CD4-positive, alpha-beta T cell treated with Interleukin-17A for 1 hour (primary cell): ENCODE measurements around the gene TREM2.
A peak's percentile ranks its signal among the peaks of the same experiment; 100 is the strongest.

ENCODE experiments used
- DNase-seq: peaks from one replicate; pipeline ENCODE4 v3.0.0-alpha.2; 2020

The TREM2 gene

DNA sequence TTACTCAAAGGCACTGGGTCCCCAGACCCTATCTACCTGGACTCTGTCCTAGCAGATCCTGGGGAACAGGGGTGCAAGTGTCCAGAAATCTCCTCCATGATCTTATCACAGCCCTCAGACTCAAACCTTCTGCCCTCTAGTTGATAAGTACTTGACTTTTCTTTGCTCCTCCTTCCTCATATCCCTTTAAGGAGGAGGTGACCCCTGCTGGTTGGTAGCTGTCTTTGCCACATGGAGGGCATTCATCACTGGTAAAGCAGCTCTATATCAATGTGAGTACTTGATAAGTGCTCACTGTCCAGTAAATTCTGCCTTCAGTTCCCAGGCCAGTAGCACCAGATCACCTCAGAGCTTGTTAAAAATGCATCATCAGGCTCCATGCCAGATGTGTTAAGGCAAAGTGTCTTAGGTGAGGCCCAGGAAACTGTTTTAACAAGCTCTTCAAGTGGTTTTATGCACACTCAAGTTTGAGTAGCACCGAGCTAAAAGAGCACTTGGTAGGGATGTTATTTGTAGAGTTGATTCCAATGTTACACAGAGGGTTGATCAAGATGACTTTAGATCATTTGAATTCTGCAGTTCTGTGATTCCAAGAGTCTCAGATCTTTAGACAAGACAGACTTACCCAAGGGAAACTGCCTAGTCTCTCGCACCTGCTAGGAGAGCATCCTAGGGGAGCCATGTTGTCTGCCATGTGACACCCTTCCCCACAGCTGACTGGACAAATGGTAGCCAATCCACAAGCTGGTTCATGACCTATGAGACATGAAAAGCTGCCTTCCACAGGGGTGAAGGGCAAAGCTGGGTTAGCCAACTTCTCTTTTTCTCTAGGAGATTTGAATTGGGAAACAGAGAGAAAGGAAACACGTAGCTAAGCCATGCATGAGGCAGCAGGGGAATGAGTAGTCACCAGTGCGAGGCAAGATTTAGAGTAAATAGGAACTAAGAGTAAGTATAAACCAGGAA, 19.4 kb upstream of the TREM2 start:
- DNase-seq, result peak; percentile 72

DNA sequence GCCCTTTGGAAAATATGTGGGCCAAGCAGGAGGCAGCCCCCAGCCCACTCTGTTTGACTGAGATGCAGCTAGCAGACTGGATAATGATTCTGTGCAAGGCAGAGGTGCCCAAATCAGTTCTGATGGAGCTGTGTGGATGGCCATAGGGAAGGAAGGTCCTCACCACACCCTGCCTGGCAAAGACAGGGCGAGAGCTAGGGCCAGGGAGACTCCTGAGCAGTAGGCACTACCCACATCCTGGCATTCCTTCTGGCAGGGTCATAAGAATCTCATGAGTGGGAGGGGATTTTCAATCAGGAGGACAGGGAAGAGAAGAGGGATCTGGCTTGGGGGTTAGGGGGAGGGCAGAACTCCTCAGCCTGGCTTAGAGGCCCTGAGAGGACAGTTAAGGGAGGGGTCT, 18.6 kb upstream of the TREM2 start:
- DNase-seq, result no peak

DNA sequence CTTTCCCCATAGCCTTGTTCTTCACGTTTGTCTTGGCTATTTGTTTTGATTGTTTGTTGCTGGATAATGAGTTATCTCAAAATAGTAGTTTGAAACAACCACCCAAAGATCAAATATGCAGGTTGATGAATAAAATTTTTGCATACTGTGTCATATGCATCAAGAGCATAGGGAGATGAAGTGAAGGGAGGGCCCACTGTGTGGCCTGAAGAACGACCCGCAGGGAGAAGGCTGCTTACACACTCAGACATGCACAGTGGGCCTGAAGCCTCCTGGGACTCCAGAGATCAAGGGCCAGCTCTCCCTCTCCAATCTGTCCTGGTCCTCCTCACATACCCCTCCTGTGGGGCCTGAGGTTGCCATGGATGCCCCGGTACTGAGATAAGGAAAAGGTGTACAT, 16.2 kb upstream of the TREM2 start:
- DNase-seq, result no peak

DNA sequence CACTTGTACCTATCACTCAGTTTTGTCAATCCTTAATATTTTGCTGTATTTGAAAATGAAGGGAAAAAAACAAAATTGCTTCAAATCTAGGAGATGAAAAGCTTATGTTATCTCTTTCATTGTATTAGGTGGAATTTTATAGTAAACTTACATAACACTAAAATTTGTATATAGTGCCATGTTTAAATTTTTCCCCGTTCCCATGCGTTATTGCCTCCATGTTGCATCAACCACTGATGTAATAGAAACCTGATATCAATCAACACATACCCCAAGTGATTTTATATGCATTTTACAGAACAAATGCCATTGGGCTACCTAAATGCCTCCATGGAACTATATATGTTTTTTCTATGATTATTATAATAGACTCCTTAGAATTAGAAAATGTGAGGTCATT, 14.8 kb upstream of the TREM2 start:
- no peak for DNase-seq

DNA sequence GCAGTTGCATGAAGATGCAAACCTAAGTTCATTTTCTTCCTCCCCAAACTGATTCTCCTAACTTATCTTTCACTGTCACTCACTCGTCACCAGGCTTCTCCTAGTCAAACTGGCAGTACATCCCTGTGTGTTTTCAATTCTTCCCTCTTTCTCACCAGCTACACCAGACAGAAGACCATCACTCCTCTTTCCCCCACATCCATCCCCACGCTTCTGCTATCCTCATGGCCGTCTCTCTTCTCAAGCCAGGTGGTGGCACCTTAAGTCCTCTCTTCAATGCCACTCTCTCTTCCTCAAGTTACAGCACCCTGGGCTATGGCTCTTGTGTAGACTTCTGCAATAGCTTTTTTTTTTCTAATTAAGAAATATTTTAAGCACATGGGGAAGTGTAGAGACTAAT, 14.4 kb upstream of the TREM2 start:
- no peak for DNase-seq

DNA sequence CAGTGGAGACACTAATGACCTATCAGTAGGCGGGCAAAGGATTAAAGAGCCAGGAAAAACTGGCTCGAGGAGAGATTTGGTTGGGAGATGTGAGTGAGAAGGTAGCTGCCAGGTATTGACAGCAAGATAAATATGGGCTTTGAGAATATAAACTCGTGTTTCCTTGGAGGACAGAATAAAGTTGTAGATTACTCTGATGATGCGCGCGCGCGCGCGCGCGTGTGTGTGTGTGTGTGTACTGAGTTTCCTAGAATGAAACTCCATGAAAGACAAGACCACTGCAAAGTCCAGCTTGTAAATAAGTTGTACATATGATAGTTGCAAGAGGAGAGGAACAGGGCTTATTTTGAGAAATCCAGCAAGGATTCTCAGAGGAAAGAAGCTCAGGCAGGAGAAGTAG, 13.3 kb upstream of the TREM2 start:
- DNase-seq, result no peak

DNA sequence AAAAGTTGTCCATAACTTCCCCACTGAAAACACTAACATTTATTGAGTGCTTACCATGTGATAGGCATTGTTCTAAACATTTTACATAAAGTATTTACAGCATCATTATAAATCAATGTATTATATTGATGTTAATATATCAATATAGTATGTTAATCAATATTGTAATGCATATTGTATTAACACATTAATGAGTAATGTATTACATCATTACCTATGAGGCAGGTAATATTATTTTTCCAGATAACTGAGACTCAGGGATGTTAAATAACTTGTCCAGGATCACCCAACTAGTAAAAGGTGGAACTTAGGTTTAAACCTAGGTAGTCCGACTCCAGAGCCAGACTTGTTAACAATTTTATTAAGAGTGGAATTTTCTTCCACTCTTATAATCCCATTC, 12.2 kb upstream of the TREM2 start:
- DNase-seq, result no peak

DNA sequence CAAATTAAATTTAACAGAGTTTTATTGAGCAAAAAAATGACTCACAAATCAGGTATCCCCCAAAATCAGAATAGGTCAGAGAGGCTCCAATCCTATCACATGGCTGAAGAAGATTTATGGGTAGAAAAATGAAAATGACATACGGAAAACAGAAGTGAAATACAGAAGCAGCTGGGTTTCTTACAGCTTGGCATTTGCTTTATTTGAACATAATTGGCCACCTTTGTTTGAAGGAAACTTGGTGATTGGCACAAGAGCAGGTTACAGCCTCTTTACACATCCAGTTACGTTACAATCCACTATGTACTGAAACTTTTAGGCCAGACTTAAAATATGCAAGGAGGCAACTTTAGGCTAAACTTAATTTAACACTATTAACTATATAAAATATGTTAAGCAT, 11.7 kb upstream of the TREM2 start:
- DNase-seq, result no peak

DNA sequence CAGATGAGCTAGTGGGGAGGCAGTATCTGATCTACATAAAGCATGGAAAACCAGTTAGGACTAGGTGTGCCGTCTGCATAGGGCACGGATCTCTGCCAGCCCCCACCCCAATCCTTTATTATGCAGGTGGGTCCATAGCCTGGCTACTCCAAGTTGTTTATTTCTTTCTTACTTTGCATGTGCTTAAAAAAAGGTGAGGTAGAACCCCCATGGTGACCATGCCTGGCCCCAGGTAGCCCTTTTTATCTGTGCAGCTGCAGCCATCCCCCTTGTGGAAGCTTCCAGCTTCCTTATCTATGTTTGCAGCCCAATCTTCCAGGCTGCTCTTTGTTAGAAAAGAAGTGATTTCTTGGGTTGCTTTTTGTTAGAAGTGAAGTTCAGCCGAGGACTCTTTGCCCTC, 9.0 kb upstream of the TREM2 start:
- no peak for DNase-seq

DNA sequence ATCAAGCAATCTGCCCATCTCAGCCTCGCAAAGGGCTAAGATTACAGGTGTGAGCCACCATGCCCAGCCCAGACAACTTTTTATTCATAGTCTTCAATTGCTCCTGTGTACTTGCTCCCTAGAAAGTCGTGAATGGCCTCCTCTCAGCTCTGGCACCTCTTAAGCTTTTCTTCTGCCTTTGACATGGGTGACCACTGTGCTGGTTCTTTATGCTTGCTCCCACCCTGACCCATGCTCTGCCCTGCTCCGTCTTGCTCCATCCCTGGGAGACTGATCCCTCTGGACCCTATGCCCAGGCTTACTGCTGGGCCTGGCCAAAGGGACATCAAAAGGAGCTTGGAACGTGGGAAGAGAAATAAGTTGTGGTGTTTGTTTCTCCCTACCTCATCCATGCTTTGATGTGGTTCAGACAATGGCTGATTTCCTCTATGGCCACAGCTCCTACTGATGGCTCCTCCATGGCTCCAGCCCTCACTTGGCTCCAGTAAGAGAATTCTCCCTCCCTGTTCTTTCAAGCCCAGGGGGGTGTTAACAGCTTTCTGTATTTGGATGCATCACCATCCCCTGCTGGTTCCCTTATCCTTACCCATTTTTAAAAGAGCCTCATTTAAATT, 7.7 kb upstream of the TREM2 start:
- DNase-seq, result no peak

DNA sequence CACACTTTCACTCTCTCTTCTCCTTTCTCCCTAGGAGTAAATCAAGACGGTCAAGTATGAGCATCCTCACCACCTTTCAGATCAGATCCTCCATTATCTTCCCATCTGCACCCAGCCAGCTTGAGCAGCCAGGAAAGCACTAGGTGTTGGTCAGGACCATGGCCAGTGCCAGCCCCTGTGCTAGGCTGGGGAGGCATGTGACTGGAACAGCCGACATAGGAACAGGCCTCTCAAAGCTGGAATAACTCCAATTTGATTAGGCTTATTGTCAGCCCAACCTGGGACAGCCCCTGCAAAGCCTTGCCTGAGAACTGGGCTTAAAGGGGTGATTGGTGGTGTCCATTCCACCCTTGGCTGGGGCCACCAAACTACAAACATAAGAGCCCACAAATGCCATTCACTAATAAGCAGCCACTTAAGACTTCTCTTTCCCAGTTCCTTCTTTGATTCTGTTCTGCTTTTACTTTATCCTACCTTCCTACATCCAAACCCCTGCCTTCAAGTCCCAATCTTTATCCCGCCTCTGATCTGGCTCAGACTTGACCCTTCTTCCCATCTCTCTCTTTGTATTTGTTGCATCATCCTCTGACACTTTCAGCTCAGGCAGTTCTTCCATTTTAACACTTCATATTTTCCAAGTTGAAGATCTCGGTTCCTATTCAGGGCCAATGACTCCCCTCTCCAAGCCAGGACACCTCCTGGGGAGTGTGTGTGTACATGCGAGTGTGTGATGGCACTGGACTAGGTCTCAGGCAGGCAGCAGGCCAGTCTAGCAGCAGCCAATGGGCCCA, 4.5 kb upstream of the TREM2 start:
- DNase-seq, result no peak

DNA sequence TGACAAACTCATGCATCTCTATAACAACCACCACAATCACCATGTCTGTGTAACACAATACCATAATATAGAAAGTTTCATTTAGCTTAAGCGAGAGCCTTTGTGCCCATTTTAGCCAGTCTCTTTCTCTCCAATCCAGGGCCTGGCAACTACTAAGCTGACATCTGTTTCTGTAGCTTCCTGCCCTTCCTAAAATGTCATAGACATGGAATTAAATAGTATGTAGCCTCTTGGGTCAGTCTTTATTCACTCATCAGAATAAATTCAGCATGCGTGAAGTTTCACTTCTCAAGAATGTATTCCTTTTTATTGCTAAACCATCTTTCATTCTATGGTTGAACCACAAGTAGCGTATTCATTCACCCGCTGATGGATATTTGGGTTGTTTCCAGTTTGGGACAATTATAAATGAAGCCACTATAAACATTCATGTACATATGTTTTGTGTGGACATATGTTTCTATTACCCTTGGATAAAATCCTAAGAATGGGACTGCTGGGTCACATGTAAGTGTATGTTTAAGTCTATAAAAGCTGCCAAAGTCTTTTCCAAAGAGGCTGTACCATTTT, 1.7 kb upstream of the TREM2 start:
- DNase-seq, result no peak

DNA sequence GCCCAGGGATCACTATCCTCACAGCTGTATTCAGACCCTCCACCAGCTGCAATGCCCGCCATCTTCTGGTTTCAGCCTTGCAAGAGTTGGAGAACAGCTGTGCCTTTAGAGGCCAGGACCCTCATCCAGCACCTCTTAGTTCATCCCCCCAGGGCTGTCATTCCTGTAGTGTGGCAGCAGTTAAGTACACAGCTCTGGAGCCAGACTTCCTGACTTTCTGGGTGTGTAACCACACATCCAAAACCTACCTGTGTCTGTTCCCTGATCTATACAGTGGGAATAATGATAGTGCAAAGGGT, 452 bp upstream of the TREM2 start:
- no peak for DNase-seq

DNA sequence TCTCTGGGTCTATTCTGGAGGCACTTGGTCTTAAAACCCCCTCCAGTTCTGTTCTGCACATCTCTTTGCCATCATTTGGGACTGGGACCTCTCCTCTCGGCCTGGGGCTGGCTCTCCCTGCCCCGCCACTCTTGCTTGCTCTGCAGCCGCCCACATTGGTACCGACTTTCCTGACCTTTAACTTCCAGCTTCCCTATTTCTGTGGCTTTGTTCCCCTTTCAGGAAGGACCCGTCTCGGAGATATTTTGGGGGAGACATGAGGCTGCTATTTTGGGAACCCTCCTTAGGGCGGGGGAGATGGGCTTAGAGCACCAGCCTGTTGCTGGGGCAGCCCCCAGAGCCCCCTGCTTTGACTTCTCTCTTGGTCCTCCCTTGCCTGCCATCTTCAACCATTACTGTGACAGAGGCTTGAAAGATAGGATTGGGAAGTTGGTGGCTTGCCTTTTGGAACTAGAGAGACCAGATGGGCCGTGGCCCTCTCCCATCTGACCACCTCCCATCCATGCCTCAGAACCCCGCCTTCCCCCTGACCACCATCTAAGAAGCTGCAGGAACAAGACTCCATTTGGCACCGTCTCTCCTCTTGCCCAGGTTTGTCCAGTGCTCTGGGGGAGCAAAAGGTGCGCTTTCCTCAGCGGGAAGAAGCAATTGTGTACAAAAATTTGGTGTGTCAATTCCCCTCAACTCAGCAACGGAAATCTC, 914 bp downstream of the TREM2 start:
- no peak for DNase-seq

DNA sequence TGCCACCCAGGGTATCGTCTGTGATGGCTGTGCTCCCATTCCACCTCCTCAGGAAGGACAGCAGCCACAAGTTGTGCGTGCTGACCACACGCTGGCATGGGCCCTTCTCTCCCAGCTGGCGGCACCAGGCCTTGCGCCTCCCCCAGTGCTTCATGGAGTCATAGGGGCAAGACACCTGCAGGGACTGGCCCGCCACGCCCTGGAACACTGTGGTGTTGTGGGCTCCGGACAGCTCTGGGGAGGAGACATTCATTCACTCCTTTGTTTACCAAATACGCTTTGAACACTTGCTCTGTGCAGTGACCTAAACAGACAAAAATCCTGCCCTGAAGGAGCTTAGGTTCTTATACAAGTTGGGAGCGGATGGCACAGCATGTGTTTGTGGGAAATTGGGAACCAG, 1.5 kb downstream of the TREM2 start:
- DNase-seq, result no peak

DNA sequence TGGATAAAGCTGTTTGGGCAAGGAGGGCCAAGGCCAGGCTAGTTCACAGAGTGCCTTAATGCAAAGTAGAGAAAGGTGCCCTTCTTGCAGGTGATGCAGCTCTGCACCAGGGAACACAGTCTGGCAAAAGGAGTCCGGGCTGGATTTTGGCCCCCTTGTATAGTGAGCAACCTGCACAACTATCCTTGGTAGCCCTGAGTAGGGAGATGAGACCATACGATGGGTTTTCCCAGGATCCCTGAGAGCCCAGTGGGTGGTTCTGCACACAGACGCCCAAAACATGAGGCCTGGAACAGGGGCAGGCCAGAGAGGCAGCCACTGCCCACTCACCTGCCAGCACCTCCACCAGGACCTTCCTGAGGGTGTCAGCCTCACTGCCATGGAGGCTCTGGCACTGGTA, 2.0 kb downstream of the TREM2 start:
- no peak for DNase-seq

DNA sequence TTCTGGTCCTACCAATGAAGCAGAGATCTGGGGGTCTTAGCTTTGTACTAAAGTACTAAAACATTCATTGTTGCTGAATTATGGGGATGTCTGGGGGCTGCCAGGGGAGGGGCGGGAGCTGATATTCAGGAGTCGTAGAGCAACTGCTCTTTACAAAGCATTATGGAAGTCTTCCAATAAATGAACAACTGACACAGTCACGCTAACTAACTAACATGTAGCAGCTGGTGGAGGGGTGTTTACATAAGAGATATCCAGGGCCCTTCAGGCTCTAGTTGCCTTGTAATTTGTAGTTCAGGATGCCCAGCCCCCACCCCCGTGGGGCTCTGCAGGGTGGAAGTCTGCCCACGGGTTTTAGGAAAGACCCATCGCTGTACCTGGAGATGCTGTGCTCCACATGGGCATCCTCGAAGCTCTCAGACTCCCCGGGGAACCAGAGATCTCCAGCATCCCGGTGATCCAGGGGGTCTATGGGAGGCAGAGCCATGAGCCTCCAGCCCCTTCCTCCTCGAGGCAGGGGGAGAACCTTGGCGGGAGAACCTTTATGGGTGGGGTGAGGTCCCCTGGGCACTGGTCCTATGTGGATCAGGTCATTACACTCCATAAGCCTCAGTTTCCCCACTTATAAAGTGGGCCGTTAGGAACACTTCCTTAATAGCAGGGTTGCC, 3.4 kb downstream of the TREM2 start:
- no peak for DNase-seq

DNA sequence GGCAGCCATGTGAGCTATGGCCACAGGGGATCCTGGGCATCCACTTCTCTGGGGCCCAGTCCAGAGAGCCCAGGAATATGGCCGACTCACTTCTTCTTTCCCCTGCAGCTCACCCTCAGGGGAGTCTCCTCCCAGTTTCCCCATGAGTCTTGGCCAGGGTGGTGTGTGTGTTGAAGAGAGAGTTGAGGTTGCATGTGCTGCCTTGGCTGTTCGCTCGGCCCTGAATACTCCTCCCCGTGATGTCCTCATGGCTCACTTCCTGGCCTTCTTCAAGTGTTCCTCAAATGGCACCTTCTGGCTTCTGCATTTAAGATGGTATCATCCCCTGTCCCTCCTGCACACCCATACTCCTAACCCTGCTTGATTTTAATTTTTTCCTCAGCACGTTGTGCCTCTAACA, 5.6 kb downstream of the TREM2 start:
- no peak for DNase-seq

DNA sequence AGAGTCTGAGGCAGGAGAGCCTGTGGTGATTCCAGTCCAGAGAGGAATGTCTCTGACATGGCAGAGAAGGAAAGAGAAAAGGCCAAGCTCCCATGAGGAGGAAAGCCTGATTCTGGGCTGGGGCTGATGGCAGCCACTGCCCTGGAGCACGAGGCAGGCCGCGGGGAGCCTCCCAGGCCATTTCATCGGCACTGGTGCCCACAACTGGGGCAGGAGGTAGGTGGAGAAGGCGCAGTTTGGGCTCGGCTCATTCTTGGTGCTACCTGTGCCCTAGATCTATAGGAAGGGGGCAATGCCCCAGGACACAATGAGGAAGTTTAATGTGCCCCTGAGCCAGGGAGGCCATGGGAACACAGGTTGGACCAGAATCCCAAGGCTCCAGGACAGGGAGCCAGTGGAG, 6.1 kb downstream of the TREM2 start:
- no peak for DNase-seq

DNA sequence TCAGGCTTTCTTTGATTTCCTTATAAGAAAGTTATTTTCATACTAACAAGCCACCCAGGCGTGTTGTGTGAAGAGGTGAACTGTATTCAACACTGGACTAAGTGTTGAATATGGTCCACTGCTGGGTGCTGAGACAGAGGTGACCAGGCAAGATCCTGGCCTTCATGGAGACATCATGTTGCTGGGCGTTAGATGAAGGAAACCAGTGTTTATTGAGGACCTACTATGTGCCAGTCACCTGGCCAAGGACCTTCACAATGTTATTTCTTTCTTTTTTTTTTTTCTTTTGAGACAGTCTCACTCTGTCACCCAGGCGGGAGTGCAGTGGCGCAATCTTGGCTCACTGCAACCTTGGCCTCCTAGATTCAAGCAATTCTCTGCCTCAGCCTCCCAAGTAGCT, 6.9 kb downstream of the TREM2 start:
- DNase-seq, result no peak

DNA sequence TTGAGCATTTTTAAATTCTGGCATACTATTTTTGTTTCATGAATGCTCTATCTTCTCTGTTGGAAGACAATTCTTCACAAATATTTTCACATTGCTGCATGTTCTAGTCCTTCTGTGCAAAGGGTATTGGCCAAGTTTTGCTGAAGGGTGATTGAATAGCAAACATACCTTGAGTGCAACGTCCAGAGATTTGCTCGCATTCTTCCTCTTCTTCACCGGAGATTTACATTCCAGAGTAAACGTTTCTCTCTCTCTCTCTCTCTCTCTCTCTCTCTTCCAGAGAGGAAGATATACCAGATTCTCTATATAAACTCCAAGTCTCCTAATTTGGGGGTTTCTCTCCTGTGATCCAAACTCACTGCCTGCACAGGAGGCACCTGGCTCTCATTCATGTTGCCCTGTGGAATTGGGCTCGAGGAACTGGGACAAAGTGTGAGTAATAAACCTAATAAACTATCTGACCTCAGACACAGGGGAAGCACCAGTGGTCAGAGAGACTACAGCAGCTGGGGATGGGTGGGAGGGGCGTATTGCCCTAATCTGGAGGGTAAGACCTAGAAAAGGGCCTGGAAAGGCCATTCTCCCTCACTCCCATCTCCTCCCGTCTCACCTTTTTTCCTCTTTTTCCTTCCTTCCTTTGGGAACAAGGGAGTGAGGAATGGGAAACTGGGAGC, 7.6 kb downstream of the TREM2 start:
- no peak for DNase-seq
